Kidney capillary endothelial cell (primary cell): ENCODE data around the gene THTPA.

ENCODE experiments used
- DNase-seq: peaks from one replicate; pipeline ENCODE4 v3.0.0-alpha.2; 2018; ENCODE audit warnings: low spot score

Gene THTPA, protein sequence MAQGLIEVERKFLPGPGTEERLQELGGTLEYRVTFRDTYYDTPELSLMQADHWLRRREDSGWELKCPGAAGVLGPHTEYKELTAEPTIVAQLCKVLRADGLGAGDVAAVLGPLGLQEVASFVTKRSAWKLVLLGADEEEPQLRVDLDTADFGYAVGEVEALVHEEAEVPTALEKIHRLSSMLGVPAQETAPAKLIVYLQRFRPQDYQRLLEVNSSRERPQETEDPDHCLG

DNA sequence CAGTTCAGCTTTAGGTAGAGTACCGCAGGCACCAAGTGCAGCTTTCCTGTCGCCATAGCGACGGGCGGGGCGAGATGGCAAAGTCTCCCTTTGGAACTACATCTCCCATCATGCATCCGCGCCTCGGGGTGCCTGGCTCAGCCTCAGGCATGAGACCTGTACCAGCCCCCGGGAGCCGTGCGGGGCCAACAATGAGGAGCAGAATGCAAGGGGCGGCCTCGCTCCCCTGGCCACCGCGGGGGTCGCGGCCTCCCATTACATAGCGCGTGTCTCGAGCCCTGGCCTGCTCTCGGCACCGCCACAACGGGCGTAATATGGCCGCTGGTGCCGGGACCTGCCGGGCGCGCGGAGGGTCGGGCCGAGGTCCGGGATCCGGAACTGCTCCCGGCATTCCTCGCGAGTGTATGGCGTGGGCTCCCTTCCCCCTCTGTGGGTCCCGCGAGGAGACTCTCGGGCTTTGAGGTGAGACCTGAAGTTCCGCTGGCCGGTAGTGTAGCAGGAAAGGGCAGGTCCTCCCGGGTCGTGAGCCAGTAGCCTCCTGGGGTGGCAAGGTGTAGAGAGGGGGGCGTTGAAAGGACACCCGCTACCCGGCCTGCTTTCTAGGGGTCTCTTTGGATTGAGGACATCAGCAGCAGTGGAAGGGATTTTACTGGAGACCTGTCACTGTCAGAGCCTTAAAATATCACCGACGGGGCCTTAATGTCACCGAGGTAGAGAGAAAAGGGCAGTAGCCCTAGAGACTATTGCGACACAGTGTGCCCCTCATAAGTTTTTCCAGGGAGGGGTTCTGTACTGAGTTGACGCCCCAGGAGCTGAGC is at the start of gene THTPA:
Gene THTPA (plus strand): TSS at position 390 of the 818 bp plus-strand sequence. CDS start 487 bp downstream, outside the sequence.
- peak; percentile 83 for DNase-seq

DNA sequence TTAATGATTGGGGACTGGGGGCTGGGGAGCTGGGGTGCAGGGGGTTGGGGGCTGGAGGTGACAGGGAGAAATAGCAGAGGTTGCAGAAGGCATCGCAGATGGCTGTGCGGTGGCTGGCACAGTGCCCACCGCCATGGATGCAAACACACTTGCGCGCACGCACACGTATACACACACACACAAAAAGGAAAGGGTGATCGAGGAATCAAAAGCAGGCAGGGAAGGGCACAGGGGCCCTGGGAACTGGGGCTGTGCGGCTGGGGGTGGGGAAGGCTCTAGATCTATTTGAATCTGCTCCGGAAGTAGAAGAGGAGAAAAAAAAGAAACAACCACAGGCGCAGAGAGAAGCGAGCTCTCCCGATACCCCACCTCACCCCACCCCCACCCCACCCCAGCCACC is 43.9 kb upstream of the THTPA start:
- no peak for DNase-seq

DNA sequence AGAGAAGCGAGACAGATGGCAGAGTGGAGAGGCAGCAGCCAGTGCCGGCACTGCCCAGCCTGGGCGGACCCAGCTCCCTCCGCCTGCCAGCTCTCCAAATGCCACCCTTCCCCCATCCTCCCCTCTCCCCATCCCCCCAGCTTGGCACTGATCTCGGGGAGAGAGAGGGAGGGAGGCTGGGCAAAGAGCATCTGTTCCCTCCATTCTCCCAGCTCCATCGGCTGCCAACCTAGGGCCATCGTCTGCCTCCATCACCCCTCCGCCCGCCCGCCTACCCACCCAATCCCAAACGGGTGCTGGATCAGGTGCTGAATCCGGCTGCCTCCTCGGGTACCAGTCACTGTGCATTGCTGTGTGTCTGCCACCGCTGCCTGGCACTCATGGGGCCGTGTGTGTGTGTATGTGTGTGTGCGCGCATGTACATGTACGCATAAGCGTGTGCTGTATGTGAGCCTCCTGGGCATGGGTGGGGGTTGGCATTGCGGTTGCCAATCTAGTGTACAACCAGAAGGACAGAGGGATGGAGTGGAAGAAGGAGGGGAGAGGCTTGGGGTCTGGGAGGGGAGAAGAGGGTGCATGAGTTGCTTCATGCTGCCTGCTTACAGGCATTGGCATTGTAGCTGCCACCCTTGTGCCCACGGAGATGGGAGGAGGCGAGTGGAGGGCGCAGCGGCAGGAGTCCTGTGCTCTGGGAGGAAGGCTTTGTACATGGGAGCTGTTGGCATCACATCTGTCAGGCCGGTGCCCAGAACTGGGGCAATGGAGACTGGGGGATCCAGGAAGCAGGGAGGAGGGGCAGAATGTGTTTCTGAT is 42.9 kb upstream of the THTPA start:
- no peak for DNase-seq

DNA sequence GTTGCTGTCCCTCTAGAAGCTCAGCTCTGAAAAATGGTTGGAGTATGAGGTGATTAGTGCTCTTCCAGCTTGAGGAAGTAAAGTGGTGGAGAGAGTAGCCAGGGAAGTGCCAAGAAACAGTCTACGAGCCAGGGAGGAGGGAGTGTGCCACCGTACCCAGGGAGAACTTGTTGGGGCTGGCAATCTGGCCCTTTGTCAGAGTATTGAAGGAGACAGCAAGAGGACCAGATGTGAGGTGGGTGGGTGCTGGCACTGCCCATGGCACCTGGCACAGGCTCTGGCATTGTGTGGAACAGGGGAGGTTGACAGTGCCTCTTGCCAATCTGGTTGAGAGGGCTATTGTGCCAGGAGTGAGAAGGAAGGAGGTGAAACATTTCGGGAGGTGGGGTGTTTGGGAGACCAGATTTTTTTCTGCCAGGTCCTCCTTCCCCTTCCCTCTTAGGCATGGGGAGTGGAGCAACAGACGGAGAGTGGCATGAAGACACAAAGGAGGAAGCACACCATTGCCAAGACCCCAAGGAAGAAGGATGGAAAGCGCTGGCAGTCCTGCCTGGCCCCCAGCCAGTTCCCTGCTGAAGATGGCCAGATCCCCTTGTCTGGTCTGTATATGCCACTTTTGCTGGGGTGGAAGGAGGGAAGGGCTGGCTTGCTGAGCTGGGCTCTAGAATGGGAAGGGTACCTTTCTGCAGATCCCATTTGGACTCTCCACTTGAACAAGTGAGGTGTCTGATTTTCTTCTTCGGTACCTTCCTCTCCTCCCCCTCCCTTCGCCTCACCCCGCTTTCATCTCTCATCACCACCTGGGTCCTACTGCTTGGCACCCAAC is 42.0 kb upstream of the THTPA start:
- no peak for DNase-seq

DNA sequence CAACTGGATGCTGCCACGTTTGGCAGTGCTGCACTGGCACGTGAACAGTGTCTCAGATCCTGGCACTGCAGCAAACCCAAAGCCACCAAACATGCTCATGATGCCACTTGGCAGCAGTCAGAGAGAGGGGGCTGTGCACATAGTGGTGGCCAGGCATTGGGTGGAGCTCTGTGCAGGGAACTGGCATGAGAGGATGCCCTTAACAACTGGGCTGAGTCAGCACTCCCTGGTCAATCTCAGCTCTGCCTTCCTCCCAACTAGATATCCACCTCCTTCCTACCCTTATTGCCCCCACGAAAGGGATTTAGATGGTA is 41.5 kb upstream of the THTPA start:
- DNase-seq: no peak

DNA sequence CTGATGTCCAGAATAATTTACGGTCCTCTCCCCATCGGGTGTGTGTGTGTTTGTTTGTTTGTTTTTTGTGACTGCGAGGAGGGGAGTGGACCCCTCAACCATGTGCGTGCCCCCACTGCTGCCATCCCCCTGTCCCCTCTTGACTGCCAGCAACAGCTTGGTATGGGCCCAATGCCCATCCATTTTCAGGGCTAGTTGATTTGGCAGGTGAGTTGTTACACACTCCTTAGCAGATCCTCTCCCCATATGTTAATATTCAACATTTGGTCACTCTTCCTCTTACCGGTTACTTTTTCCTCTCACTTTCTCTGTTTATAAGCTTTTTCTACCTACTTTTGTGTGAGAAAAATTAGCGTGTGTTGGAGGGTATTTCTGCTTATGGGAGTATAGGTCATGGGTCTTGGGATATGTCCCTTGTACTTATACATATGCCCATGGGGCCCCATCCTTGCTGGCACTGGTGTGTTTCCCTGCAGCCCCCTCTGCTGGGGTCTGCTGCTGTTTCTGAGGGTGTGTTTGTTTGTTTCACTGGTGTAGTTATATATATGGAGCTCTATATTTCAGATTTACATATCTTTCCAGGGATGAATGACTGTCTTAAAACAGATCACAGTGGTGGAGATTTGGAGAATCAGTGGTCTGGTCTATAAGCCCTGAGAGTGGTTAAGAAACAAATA is 38.3 kb upstream of the THTPA start:
- no peak for DNase-seq

DNA sequence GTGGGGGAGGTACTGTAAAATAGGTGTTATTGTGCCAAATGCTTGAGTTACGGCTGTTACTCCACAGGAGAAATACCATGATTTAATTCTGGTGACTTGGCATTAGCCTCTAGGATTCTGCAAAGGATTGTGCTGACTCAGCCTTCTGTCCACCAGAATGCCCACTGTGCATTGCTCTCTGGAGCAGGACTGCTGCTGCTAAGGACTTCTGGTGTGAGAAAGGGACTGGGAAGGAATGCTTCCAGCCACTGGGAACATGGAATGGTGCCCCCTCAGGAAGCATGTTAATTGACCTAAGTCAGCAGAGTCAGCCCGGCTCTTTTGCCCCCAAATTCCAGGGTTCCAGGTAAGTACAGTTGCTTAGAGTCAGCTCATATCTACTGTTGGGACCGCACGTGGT is 37.4 kb upstream of the THTPA start:
- no peak for DNase-seq

DNA sequence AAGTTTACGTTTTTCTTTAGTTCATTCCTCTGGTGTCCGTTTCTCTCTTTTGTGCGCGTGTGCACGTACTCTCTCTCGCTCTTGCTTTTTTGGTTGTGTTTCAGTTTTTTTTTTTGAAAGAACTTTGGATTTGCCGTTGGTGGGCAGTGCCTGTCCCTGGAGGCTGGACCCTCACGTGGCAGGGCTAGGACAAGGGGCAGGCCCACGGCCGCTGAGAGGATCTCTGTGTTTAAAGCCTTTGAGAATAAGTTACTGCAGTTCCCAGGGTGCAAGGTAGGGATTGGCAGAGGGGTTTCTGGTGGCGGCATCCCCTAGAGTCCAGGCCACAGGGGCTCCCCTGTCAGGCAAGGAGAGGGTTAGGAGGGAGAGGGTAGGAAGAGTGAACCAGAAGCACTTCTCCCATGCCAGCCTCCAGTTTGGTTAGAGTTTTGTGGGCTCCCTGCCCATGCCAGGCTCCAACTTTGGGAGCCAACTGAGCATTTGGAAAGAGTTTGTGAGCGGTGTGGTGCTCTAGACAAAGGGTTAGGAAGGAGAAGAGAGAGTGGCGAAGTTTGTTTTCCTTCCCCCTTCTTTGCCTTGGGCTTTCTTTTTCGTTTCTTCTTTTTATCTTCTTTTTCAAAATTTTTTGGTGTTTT is 35.1 kb upstream of the THTPA start:
- no peak for DNase-seq

DNA sequence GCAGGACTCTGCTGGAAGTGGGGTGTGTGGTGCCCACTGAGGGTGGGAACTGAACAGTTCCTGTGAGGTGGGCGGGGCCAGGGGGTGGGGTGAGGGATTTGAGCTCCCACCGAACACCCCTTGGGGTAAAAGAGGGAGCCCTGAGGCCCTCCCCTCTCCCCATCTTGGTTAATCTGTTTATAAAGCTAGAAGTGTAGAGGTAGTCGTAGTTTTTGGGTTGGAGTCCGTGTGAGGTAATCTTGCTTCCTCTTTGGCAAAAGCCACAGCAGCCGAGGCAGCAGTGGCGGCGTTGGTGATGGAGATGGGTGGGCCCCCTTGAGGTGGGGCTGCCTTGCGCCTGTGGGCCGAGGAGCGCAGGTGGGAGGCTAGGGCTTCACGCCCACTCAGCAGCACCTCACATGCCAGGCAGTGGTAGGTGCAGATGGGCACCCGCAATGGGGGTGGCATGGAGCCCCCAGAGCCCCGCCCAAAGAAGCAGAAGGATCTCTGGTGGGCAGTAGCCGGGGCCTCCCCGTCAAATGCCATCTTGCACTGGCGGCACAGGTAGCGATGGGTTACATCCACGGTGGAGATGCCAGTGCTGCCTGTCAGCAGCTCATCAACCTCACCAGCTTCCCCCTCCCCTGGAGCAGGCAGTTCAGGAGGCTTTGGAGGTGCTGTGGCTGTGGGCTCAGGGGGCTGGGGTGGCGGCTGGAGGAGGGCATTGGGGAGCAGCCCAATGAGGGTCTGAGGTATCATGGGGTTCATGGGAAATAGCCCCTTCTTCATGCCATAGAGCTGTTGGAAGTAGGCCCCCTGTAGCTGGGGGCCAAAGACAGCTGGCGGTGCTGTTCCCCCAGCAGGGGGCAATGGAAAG is 34.1 kb upstream of the THTPA start:
- no peak for DNase-seq

DNA sequence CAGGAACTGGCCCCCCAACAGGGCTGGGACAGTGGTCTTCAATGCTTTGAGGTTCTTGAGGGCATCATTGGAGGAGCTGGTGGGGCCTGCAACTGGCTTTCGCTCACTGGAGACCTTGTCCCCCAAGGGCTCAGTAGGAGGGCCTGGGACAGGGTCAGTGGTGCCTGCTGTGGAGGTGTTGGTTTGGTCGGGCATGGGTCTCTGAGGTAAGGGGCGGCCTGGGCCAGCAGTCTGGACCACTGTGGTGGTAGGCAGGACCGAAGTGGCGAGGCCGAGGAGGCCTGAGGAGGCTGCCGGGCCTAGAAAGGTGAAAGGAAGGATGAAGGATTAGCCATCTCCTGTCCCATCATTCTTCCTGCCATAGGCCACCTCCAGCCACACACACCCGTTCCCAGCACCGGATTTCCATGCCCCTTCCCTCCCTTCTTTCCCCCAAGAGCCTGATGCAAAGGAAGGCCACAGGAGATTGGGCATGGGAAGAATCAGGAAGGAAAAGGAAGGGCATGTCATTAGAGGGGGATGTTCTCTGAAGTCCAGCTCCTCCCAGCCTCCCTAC is 33.4 kb upstream of the THTPA start:
- no peak for DNase-seq

DNA sequence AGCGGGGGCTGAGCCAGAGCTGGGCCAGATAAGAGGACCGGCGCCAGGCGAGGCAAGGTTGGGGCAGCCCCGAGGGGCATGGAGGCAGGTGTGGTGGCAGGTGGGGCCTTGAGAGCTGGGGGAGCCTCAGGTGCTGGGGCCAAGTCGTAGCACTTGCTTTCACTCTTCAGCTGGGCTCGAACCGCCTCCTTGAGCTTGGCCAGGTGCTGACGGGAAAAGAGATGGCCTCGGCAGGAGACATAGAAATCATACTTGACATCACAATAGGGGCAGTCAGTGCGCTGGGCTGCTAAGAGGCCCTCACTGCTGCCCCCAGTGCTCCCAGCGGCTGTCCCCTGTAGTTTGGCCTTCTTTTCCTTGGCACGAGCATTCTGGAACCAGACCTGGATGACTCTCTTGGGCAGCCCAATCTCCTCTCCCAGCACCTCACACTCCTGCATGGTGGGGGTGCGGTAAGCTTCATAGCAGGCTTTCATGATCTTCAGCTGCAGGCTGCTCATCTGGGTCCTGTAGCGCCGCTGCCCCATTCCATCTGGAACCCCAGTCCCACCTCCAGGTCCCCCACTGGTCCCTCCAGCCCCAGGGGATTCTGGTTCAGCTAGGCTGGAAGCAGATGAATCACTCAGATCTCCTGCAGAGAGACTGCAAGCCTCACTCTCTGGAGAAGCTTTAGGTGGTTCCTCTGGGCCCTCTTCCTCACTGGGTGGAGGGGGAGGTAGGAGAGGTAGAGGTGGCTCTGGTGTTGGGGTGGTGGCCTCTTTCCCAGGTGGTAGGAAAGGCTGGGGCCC is 32.6 kb upstream of the THTPA start:
- no peak for DNase-seq

DNA sequence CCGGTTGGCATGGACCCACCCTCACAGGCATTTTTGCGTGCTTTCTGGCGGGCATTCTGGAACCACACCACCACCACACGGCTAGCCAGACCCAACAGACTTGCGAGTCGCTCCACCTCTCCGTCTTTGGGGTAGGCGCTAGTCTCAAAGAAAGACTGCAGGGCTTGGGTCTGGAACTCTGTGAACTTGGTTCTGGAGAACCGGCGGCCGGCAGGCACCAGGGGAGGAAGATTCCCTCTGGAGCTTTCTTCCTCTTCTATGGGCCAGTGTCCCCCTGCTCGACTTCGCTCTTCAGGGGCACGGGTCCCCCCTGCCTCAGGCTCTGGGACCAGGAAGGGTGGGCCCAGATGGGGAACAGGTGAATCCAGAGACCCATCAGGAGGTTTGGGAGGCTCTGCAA is 31.1 kb upstream of the THTPA start:
- no peak for DNase-seq

DNA sequence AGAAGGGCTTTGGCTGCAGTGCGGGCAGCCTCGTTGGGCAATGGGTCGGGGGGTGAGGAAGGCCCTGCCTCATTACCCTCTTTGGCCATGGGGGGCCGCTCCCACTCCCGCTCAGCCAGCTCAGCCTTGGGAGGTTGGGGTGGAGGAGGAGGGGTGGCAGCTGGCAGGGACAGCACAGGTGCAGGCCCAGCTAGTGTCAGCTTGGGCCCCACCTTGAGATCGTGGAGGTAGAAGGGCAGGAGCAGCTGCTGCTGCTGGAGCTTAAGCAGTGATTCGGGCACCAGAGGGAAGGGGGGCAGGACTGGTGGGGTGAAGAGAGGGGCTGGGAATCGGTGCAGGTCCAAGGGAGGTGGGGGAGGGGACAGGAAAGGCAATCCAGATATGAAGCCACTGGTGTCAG is 30.5 kb upstream of the THTPA start:
- DNase-seq: no peak

DNA sequence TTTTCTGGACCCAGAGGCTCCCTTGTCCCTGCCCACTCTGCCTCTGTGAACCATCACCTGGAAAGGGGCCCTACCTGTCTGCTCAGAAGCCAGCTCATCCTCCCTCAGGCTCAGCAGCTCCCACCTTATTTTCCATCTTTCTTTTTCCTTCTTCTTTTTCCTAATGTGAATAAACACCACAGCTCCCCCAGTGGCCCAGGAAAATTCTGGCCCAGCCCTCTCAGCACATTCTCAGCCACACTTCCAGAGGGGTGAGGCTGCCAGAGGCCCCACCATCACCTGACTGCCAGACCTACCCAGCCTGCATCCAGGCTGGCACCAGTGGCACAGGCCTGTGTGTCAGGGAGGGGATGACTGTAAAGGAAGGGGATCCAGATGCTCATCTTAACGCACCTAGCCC is 27.5 kb upstream of the THTPA start:
- DNase-seq: no peak

DNA sequence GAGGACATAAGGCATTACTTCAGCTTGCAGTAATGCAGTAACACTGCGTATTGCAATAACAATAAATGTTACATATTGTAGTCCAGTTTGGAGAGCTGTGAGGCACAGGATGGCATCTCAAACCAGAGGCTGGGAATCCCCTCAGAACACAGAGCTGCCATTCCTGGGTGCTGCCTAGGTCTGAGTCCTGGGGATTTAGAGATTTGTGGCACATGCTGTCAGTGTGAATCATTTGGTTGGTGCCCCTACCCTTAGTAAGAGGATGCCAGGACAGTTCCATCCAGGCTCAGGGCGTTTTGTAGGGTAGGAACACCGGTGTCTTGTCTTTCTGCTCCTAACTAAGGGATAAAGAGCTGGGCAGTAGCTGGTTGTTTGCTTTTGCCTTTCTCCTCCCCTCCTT is 27.1 kb upstream of the THTPA start:
- no peak for DNase-seq

DNA sequence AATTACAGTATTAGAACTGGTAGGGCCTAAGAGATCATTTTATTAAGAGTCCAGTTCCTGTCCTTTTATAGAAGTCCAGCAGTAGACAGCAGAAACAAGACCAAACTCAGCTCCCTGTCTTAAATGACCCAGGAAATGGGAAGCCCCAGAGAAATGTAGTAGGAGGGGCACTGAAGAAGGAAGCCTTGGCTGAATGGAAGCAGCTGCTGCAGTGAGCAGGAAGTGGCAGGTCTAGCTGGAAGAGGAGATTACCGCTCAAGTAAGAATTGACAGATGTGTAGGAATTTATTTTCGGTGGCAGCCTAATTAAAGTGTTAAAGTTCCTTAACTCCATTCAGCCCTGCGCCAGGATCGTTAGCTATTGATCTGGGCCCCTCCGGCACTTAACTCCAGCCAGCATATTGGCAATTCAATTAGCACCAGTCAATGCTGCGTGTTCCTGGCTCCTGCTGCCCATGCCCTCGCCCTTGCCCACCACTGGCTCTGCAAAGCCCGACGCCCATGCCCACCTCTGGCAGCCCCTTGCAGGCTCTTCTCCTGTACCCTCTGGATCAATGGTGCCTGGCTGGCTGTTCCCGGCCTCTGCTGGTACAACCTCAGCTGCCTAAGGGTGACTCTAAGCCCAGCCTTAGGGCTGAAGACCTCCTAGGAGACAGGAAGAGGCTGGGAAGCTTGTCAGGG is 25.6 kb upstream of the THTPA start:
- DNase-seq: no peak

DNA sequence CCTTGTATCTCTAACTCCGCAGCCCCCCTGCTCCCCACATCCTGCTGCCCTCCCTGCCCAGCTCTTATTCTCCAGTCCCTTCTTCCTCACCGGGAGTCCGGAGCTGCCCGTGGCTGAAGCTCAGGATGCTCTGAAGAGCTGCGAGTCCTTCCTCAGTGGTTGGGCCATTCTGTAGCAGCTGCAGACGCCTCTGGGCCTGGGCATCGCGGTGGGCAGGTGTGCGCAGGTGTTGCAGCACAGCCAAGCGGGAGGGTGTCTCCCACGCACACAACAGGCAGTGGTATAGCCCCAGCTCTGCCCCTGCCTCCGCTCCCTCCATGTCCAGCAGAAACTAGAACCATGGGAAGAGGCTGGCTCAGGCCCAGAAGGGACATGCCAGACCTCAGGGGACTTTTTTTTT is 24.7 kb upstream of the THTPA start:
- DNase-seq: no peak

DNA sequence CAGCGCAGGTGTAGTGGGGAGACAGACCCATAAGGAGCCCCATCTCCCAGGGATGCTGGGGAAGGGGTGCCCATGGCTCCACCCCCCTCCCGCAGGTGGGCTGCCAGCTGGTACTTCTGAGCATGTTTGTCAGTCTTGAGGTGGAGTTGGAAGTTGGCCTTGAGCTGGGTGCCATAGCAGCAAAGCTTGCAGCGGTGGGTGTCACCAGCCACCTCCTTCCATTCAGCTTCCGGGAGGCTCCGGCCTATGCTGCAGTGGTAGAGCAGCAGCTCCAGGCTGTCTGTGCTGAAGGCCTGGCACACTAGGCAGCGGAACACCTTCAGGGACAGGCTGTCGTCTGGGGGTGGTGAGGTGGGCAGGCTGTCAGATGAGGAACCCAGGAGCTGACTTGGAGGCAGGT is 23.4 kb upstream of the THTPA start:
- no peak for DNase-seq
